SU-DHL-6 (cell line): Measurements from ENCODE around the gene BICC1.

Experiments
- H2AFZ ChIP-seq: fragments of 200-600 bp; sonication (generic); 2 replicates; pipeline ENCODE4 v1.6.1; 2014; ENCODE audit warnings: low read depth, mild to moderate bottlenecking, moderate library complexity, mixed read lengths, antibody characterized with exemption, low read length; ENCODE audit not compliant: severe bottlenecking
- H3F3A ChIP-seq: fragments of 200-600 bp; shearing (Covaris generic); 2 replicates; pipeline ENCODE4 v1.6.0; 2016; ENCODE audit warnings: antibody characterized with exemption, mild to moderate bottlenecking; ENCODE audit not compliant: insufficient read depth
- H3K27ac ChIP-seq: fragments of 200-600 bp; sonication (generic); 2 replicates; pipeline ENCODE4 v1.5.1; 2016; ENCODE audit warnings: low read depth, mild to moderate bottlenecking, low read length, moderate library complexity, mixed read lengths
- H3K27me3 ChIP-seq: fragments of 200-600 bp; sonication (generic), shearing (Covaris generic); 2 replicates; pipeline ENCODE4 v1.6.0; 2014; ENCODE audit warnings: mild to moderate bottlenecking, low read length
- H3K36me3 ChIP-seq: fragments of 200-600 bp; sonication (generic); 2 replicates; pipeline ENCODE4 v1.6.1; 2014; ENCODE audit warnings: mild to moderate bottlenecking, low read length, mixed read lengths
- H3K4me2 ChIP-seq: fragments of 300-600, 200-600 bp; shearing (Covaris generic), sonication (generic); 2 replicates; pipeline ENCODE4 v1.6.0; 2014; ENCODE audit warnings: low read length, low read depth, mild to moderate bottlenecking; ENCODE audit not compliant: poor library complexity, severe bottlenecking
- H3K4me3 ChIP-seq: fragments of 200-600 bp; sonication (generic); 2 replicates; pipeline ENCODE4 v1.5.1; 2014; ENCODE audit warnings: antibody characterized with exemption, low read length, mild to moderate bottlenecking, mixed read lengths; ENCODE audit not compliant: insufficient read depth, poor library complexity, severe bottlenecking
- H3K79me2 ChIP-seq: fragments of 200-600 bp; sonication (generic); 2 replicates; pipeline ENCODE4 v1.6.1; 2014; ENCODE audit warnings: mild to moderate bottlenecking, low read length, moderate library complexity; ENCODE audit not compliant: insufficient read depth
- H3K9ac ChIP-seq: fragments of 200-600 bp; sonication (generic); 2 replicates; pipeline ENCODE4 v1.7.0; 2014; ENCODE audit warnings: mild to moderate bottlenecking, low read length
- H3K9me2 ChIP-seq: fragments of 200-600 bp; sonication (generic); replicated peaks from 2 replicates; pipeline ENCODE4 v1.6.1; 2014; ENCODE audit warnings: low read length; ENCODE audit not compliant: insufficient read depth
- H3K9me3 ChIP-seq: fragments of 200-600 bp; sonication (generic); 2 replicates; pipeline ENCODE4 v1.6.1; 2014; ENCODE audit warnings: low read length, mixed read lengths; ENCODE audit not compliant: insufficient read depth
- H4K20me1 ChIP-seq: fragments of 200-600 bp; sonication (generic); 2 replicates; pipeline ENCODE4 v1.6.1; 2014; ENCODE audit warnings: low read depth, mild to moderate bottlenecking, antibody characterized with exemption, low read length, moderate library complexity, mixed read lengths
- CTCF ChIP-seq: fragments of 200-600 bp; sonication (generic); IDR thresholded peaks from one replicate; pipeline ENCODE4 v1.5.1; 2017; ENCODE audit warnings: antibody characterized with exemption, mild to moderate bottlenecking, low read length, moderate library complexity; ENCODE audit not compliant: insufficient read depth, poor library complexity, severe bottlenecking
- EZH2phosphoT487 ChIP-seq: fragments of 200-600 bp; sonication (generic), shearing (Covaris generic); conservative IDR thresholded peaks from 2 replicates; pipeline ENCODE4 v1.6.1; 2018; ENCODE audit warnings: mild to moderate bottlenecking, antibody characterized with exemption, low read length, moderate library complexity, mixed read lengths

Gene BICC1

GRCh38 chr10:58555170-58555929 is 42.7 kb downstream of the BICC1 start:
- TF ChIP-seq CTCF (no peak), EZH2phosphoT487 (no peak)
- no peaks in the 10 kb centered on the region for H3F3A ChIP-seq
- H3K36me3 ChIP-seq, result no peaks in the 10 kb centered on the region
- no peaks in the 10 kb centered on the region for H3K9me2 ChIP-seq
- H4K20me1 ChIP-seq, result no peaks in the 10 kb centered on the region
- H3K9ac ChIP-seq, result no peak overlapping the region
- H3K27ac ChIP-seq, result no peak overlapping the region
- H2AFZ ChIP-seq, result no peak overlapping the region
- H3K4me3 ChIP-seq, result no peak overlapping the region
- no peaks in the 10 kb centered on the region for H3K27me3 ChIP-seq
- no peaks in the 10 kb centered on the region for H3K9me3 ChIP-seq
- no peaks in the 10 kb centered on the region for H3K79me2 ChIP-seq
- no peak overlapping the region for H3K4me2 ChIP-seq

- H3K27ac ChIP-seq, result no peak overlapping the region
- H2AFZ ChIP-seq, result no peak overlapping the region
- no peaks in the 10 kb centered on the region for H3K9me3 ChIP-seq
- no peaks in the 10 kb centered on the region for H3K79me2 ChIP-seq
- H3K9ac ChIP-seq, result no peak overlapping the region
- no peak for TF ChIP-seq EZH2phosphoT487
- no peak for TF ChIP-seq CTCF
- no peaks in the 10 kb centered on the region for H4K20me1 ChIP-seq
- no peaks in the 10 kb centered on the region for H3K36me3 ChIP-seq
- no peaks in the 10 kb centered on the region for H3K9me2 ChIP-seq
- no peak overlapping the region for H3K4me3 ChIP-seq
- no peaks in the 10 kb centered on the region for H3K27me3 ChIP-seq
- no peaks in the 10 kb centered on the region for H3F3A ChIP-seq
- H3K4me2 ChIP-seq, result no peak overlapping the region
Observed at GRCh38 chr10:58555930-58556311, 43.2 kb downstream of the BICC1 start.

- Histone ChIP-seq H3F3A (no peaks in the 10 kb centered on the region), H3K9ac (no peak overlapping the region), H3K4me2 (no peak overlapping the region), H2AFZ (no peak overlapping the region), H3K9me2 (no peaks in the 10 kb centered on the region), H3K36me3 (no peaks in the 10 kb centered on the region), H3K79me2 (no peaks in the 10 kb centered on the region), H3K9me3 (no peaks in the 10 kb centered on the region), H3K27ac (no peak overlapping the region), H3K27me3 (no peaks in the 10 kb centered on the region), H4K20me1 (no peaks in the 10 kb centered on the region), H3K4me3 (no peak overlapping the region)
- no peak for TF ChIP-seq EZH2phosphoT487
- no peak for TF ChIP-seq CTCF
Observed at GRCh38 chr10:58556516-58557165, 44.0 kb downstream of the BICC1 start.
